ENCODE data around the gene GNG8. TPM values are rescaled to one million over a fixed set of nuclear protein-coding genes. Genes with fewer than 3 reads are reported as not detected.

The GNG8 gene
- total RNA-seq, 2 experiments from 2014 or later = not detected

DNA sequence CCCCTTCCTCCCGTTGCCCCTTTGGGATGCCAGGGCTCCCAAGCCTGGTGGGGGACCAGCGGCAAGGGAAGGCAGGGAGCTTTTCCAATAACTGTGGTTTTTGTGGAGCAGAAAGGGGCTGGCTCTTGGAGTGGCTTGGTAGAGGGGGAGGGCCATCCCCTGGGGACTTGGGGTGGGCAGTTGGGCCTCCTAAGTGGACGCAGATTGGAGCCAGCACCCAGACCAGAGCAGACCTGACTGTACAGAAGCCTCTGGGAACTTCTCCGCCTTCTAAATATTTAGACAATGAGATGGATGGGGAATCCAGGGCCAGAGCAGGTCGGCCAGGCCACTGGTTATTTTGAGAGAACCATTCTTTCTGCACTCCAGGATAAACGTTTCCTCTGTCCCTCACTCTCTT, 15.3 kb downstream of the GNG8 start:
- ATAC-seq (ENCODE audit: poor library complexity) = no peak
- H3K27me3 ChIP-seq (ENCODE audit: control insufficient read depth in 1 of 2, insufficient read depth in 2 of 2, low read length in 2 of 2) = no peaks in the 10 kb centered on the region
- Mint-ChIP-seq H3K9me3 (no peaks in the 10 kb centered on the region), H3K4me1 (ENCODE audit: low read depth) (peaks cover 63% of the 10 kb centered on the region), H3K4me3 (no peak overlapping the region), H3K27ac (peak overlapping the region; percentile 20), H3K27me3 (no peaks in the 10 kb centered on the region), H3K36me3 (ENCODE audit: low read depth) (no peaks in the 10 kb centered on the region)
- POLR2A ChIA-PET = interaction anchor here (1.1 to 2.1 kb wide), 4 partner anchors 8 to 20 kb away, joined by 3 to 10 read pairs (median 6); partner anchors contain the start of gene CALM3
- no peaks in the 10 kb centered on the region for H3K36me3 ChIP-seq (ENCODE audit: insufficient read depth, low read length)
- H3K9me3 ChIP-seq (ENCODE audit: control insufficient read depth in 1 of 2, insufficient read depth in 1 of 2, low read length in 2 of 2) = no peaks in the 10 kb centered on the region
- H3K27ac ChIP-seq (ENCODE audit: low read depth in 1 of 2, low read length in 2 of 2) = peak overlapping the region in 1 of 2 donors; percentile 51
- H3K4me1 ChIP-seq (ENCODE audit: insufficient read depth, low read length) = peaks cover 94% of the 10 kb centered on the region
- H3K4me3 ChIP-seq (ENCODE audit: low read length) = no peak overlapping the region
- TF ChIP-seq, protein P1, sequence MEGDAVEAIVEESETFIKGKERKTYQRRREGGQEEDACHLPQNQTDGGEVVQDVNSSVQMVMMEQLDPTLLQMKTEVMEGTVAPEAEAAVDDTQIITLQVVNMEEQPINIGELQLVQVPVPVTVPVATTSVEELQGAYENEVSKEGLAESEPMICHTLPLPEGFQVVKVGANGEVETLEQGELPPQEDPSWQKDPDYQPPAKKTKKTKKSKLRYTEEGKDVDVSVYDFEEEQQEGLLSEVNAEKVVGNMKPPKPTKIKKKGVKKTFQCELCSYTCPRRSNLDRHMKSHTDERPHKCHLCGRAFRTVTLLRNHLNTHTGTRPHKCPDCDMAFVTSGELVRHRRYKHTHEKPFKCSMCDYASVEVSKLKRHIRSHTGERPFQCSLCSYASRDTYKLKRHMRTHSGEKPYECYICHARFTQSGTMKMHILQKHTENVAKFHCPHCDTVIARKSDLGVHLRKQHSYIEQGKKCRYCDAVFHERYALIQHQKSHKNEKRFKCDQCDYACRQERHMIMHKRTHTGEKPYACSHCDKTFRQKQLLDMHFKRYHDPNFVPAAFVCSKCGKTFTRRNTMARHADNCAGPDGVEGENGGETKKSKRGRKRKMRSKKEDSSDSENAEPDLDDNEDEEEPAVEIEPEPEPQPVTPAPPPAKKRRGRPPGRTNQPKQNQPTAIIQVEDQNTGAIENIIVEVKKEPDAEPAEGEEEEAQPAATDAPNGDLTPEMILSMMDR (IDR thresholded peaks at IDR 0.05) = no peak
- CTCF ChIA-PET = interaction anchor here (1.4 to 2.3 kb wide), 3 partner anchors 9 to 41 kb away, joined by 4 to 10 read pairs (median 7); no protein-coding TSS in a partner anchor
- intact Hi-C loops (cut with DNase I, micrococcal nuclease) = no loop called here
- no peak for DNase-seq

DNA sequence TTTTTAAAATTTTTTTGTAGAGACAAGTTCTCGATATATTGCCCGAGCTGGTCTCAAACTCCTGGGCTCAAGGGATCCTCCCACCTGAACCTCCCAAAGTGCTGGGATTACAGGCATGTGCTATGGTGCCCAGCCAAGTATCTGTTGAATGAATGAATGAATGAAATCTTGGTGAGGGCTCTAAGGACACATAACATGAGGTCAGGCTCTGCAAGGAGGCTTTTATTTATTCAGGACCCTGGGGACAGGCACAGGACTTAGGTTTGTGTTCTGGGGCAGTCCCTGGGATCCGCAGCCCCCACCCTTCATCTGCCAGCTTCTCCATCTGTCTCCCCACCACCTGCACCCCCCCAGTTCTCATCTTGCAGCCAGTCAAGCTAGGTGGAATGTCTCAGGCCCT, 15.7 kb downstream of the GNG8 start:
- H3K9me3 ChIP-seq (ENCODE audit: control insufficient read depth in 1 of 2, insufficient read depth in 1 of 2, low read length in 2 of 2) = no peaks in the 10 kb centered on the region
- intact Hi-C loops (cut with DNase I, micrococcal nuclease) = no loop called here
- peak overlapping the region; percentile 40 to 51 for H3K27ac ChIP-seq (ENCODE audit: low read depth in 1 of 2, low read length in 2 of 2)
- no peaks in the 10 kb centered on the region for H3K27me3 ChIP-seq (ENCODE audit: control insufficient read depth in 1 of 2, insufficient read depth in 2 of 2, low read length in 2 of 2)
- H3K4me1 ChIP-seq (ENCODE audit: insufficient read depth, low read length) = peaks cover 91% of the 10 kb centered on the region
- POLR2A ChIA-PET = interaction anchor here (0.6 to 2.1 kb wide), 6 partner anchors 9 to 529 kb away, joined by 3 to 10 read pairs (median 4); partner anchors contain the start of gene CALM3
- no peak for ATAC-seq (ENCODE audit: poor library complexity)
- CTCF ChIA-PET = interaction anchor here (1.4 to 1.9 kb wide), 2 partner anchors 8 to 42 kb away, joined by 5 to 10 read pairs; no protein-coding TSS in a partner anchor
- H3K4me3 ChIP-seq (ENCODE audit: low read length) = no peak overlapping the region
- no peak for DNase-seq
- Mint-ChIP-seq H3K4me3 (peak overlapping the region; percentile 56), H3K4me1 (ENCODE audit: low read depth) (peaks cover 62% of the 10 kb centered on the region), H3K27me3 (no peaks in the 10 kb centered on the region), H3K9me3 (no peaks in the 10 kb centered on the region), H3K27ac (peak overlapping the region; percentile 89), H3K36me3 (ENCODE audit: low read depth) (no peaks in the 10 kb centered on the region)
- H3K36me3 ChIP-seq (ENCODE audit: insufficient read depth, low read length) = no peaks in the 10 kb centered on the region
- TF ChIP-seq, protein P1 (IDR thresholded peaks at IDR 0.05) = no peak

DNA sequence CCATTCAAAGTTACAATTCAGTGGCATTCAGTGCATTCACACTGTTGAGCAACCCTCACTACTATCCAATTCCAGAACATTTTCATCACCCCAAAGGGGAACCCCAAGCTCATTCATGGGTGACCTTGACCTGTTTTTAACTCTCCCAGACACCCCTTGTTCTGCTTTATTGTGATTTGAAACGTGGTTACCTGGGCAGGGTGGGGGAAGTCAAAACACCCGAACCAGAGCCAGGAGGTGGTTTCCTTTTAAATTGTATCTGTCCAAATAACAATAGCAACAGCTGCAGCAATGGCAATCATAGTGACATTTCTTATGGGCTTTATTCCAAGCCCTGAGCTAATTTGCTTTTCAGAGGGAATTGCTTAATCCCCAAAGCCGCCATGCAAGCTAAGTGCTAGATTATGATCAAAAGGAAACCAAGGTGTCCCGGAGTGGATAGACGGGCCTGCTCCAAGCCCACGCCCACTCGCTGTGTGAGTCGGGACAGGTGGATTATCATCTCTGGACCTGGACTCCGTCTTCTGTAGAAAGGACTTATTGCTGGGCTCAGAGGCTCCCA, 17.3 kb downstream of the GNG8 start:
- Histone ChIP-seq H3K27ac (ENCODE audit: low read depth in 1 of 2, low read length in 2 of 2) (peak overlapping the region in 1 of 2 donors; percentile 71), H3K9me3 (ENCODE audit: control insufficient read depth in 1 of 2, insufficient read depth in 1 of 2, low read length in 2 of 2) (no peaks in the 10 kb centered on the region), H3K27me3 (ENCODE audit: control insufficient read depth in 1 of 2, insufficient read depth in 2 of 2, low read length in 2 of 2) (no peaks in the 10 kb centered on the region), H3K4me1 (ENCODE audit: insufficient read depth, low read length) (peaks cover 88% of the 10 kb centered on the region), H3K36me3 (ENCODE audit: insufficient read depth, low read length) (no peaks in the 10 kb centered on the region), H3K4me3 (ENCODE audit: low read length) (no peak overlapping the region)
- peak overlapping the region; percentile 89 for H3K27ac Mint-ChIP-seq
- H3K4me1 Mint-ChIP-seq (ENCODE audit: low read depth) = peaks cover 59% of the 10 kb centered on the region
- H3K36me3 Mint-ChIP-seq (ENCODE audit: low read depth) = no peaks in the 10 kb centered on the region
- DNase-seq (peak in 3 of 14 experiments; percentile 25 to 77 (median 74)), ATAC-seq (ENCODE audit: poor library complexity) (peak; percentile 16)
- CTCF ChIA-PET = interaction anchor here (1.9 kb wide), 1 partner anchor 10 kb away, joined by 5 read pairs; no protein-coding TSS in a partner anchor
- peak overlapping the region; percentile 65 for H3K4me3 Mint-ChIP-seq
- H3K9me3 Mint-ChIP-seq = no peaks in the 10 kb centered on the region
- POLR2A ChIA-PET = interaction anchor here (0.7 to 2.1 kb wide), 6 partner anchors 7 to 95 kb away, joined by 3 to 10 read pairs (median 3); partner anchors contain the start of gene DACT3
- TF ChIP-seq, protein P1 (IDR thresholded peaks at IDR 0.05) = no peak
- no peaks in the 10 kb centered on the region for H3K27me3 Mint-ChIP-seq
- intact Hi-C loops (cut with DNase I, micrococcal nuclease) = loop anchor here in 1 of 2 experiments (10.0 kb wide), 1 partner anchor 1746 kb away; the partner anchor contains the start of genes SYNGR4 and TMEM143
